ENCODE data around the gene FKBP6.
"Not testable (repeated sequence)": the region's sequence is repeated elsewhere in the genome, so short reads cannot be mapped to it uniquely, and the experiment has no call there.

GRCh38 chr7:73319541-73319940 is 8.4 kb upstream of the FKBP6 start:
- TF ChIP-seq, protein P1, sequence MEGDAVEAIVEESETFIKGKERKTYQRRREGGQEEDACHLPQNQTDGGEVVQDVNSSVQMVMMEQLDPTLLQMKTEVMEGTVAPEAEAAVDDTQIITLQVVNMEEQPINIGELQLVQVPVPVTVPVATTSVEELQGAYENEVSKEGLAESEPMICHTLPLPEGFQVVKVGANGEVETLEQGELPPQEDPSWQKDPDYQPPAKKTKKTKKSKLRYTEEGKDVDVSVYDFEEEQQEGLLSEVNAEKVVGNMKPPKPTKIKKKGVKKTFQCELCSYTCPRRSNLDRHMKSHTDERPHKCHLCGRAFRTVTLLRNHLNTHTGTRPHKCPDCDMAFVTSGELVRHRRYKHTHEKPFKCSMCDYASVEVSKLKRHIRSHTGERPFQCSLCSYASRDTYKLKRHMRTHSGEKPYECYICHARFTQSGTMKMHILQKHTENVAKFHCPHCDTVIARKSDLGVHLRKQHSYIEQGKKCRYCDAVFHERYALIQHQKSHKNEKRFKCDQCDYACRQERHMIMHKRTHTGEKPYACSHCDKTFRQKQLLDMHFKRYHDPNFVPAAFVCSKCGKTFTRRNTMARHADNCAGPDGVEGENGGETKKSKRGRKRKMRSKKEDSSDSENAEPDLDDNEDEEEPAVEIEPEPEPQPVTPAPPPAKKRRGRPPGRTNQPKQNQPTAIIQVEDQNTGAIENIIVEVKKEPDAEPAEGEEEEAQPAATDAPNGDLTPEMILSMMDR (IDR thresholded peaks at IDR 0.05; ENCODE audit: borderline replicate concordance, extremely low read depth, low read length, poor library complexity, severe bottlenecking), result not testable (repeated sequence)
- TF ChIP-seq EZH2 (IDR thresholded peaks at IDR 0.05; ENCODE audit: borderline replicate concordance, low read depth, low read length, severe bottlenecking), result not testable (repeated sequence)

Measured in DND-41 (cell line).